ENCODE data around the gene DDIAS. TPM values are rescaled to one million over a fixed set of nuclear protein-coding genes. Genes with fewer than 3 reads are reported as not detected.

DDIAS gene
- total RNA-seq, 1 experiment from 2014 or later = 17.1 TPM

DNA sequence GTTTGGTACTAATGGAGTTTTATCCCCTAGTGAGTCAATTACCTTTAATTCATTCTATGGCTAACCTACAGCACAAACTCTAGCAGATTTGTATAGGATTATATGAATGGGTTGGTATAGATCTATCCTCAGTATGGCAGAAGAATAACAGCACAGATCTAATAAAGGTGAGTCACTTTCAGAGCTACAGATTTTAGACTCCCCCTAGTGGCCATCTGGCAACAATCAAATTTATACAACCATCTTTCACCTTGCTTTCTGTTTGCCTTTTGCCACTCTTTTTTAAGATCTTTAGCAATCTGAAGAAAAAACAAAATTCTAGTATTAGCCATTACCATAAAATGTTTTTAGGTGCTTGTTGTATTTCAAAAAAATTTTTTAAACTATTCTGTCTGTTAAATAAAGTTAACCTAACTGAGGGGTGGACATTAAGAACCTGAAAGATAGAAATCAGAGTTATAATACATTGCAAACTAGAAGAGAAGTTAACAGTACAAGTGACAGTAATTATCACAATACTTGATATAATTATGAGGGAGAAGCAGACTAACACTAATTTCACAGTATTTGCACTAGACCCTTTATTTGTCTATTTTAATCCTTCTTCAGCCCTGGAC lies 25.8 kb downstream of the DDIAS start:
- ATAC-seq (peak; percentile 86), DNase-seq (ENCODE audit: low read depth, low spot score) (peak; percentile 34)
- H4K20me1 ChIP-seq (ENCODE audit: insufficient read depth) = no peaks in the 10 kb centered on the region
- intact Hi-C loops (cut with micrococcal nuclease) = no loop called here
- no peaks in the 10 kb centered on the region for H3K4me1 ChIP-seq (ENCODE audit: control insufficient read depth in 1 of 2, insufficient read depth in 2 of 2, low read length in 2 of 2)
- H3K4me3 ChIP-seq (replicated peaks in 1 of 2; ENCODE audit: low read depth in 1 of 2, low read length in 2 of 2) = no peak overlapping the region
- H3K9me3 ChIP-seq (ENCODE audit: control insufficient read depth in 1 of 2, insufficient read depth in 1 of 2, low read depth in 1 of 2, low read length in 2 of 2) = no peaks in the 10 kb centered on the region
- ChIA-PET CTCF (interaction anchor here (0.5 to 1.2 kb wide), 6 partner anchors 11 to 892 kb away, joined by 3 to 5 read pairs (median 3); partner anchors contain the start of gene DDIAS), RAD21 (ENCODE audit: low non-redundant PET in 1 of 2, low total read pairs in 2 of 2, uncharacterized antibody in 2 of 2, unreplicated experiment in 2 of 2) (no interaction called here), POLR2A (interaction anchor here (0.9 kb wide), 1 partner anchor 152 kb away, joined by 3 read pairs; no protein-coding TSS in a partner anchor)
- no peak overlapping the region for H3K27ac ChIP-seq (ENCODE audit: low read depth, low read length)
- H3K79me2 ChIP-seq (ENCODE audit: insufficient read depth, low read length) = peaks cover 2% of the 10 kb centered on the region; the same call in 1 of the 2 replicates
- no peak overlapping the region for H3K9ac ChIP-seq (ENCODE audit: low read length)
- H3K4me2 ChIP-seq (ENCODE audit: low read length) = no peak overlapping the region
- peaks cover 5 to 10% of the 10 kb centered on the region in 2 experiments; a peak in 2 of 4 replicates for H3K36me3 ChIP-seq (ENCODE audit: control insufficient read depth in 1 of 2, insufficient read depth in 2 of 2, low read length in 2 of 2)
- no peaks in the 10 kb centered on the region for H3K27me3 ChIP-seq (ENCODE audit: insufficient read depth, low read length)
- no peak overlapping the region for H2AFZ ChIP-seq (ENCODE audit: low read depth, low read length, poor library complexity, severe bottlenecking)
- no TSS peak for BruUV-seq (replicated peaks)
- no peaks in the 10 kb centered on the region for H3K9me2 ChIP-seq (ENCODE audit: insufficient read depth)
- TF ChIP-seq, protein P1, sequence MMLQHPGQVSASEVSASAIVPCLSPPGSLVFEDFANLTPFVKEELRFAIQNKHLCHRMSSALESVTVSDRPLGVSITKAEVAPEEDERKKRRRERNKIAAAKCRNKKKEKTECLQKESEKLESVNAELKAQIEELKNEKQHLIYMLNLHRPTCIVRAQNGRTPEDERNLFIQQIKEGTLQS (IDR thresholded peaks at IDR 0.05) = no peak
- no peak for TF ChIP-seq EGR1 (IDR thresholded peaks at IDR 0.05; ENCODE audit: low read depth)
- TF ChIP-seq EZH2 (IDR thresholded peaks at IDR 0.05) = no peak
- TF ChIP-seq CBX3 (IDR thresholded peaks at IDR 0.05; ENCODE audit: low read depth) = no peak
- TF ChIP-seq, protein P2, sequence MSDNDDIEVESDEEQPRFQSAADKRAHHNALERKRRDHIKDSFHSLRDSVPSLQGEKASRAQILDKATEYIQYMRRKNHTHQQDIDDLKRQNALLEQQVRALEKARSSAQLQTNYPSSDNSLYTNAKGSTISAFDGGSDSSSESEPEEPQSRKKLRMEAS (IDR thresholded peaks at IDR 0.05) = no peak
- TF ChIP-seq TCF7L2 (IDR thresholded peaks at IDR 0.05; ENCODE audit: borderline replicate concordance, extremely low read depth, insufficient read depth, insufficient read length) = no peak
- no peak for TF ChIP-seq EZH2phosphoT487 (IDR thresholded peaks at IDR 0.05; ENCODE audit: borderline replicate concordance)
- peak; percentile 52 for TF ChIP-seq RAD21 (IDR thresholded peaks at IDR 0.05; ENCODE audit: low read depth)
- no peak for TF ChIP-seq SP1 (IDR thresholded peaks at IDR 0.05; ENCODE audit: low read depth)
- no peak for TF ChIP-seq REST (IDR thresholded peaks at IDR 0.05; ENCODE audit: low read depth)
- TF ChIP-seq, protein P3, sequence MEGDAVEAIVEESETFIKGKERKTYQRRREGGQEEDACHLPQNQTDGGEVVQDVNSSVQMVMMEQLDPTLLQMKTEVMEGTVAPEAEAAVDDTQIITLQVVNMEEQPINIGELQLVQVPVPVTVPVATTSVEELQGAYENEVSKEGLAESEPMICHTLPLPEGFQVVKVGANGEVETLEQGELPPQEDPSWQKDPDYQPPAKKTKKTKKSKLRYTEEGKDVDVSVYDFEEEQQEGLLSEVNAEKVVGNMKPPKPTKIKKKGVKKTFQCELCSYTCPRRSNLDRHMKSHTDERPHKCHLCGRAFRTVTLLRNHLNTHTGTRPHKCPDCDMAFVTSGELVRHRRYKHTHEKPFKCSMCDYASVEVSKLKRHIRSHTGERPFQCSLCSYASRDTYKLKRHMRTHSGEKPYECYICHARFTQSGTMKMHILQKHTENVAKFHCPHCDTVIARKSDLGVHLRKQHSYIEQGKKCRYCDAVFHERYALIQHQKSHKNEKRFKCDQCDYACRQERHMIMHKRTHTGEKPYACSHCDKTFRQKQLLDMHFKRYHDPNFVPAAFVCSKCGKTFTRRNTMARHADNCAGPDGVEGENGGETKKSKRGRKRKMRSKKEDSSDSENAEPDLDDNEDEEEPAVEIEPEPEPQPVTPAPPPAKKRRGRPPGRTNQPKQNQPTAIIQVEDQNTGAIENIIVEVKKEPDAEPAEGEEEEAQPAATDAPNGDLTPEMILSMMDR (IDR thresholded peaks at IDR 0.05 in 2 of 3, conservative IDR thresholded peaks at IDR 0.05 in 1 of 3; ENCODE audit: borderline replicate concordance in 1 of 3, insufficient read depth in 1 of 3, low read depth in 2 of 3, low read length in 2 of 3) = peak; percentile 63 to 86 (median 67); a peak in 5 of 6 replicates
- TF ChIP-seq JUND (IDR thresholded peaks at IDR 0.05) = no peak; the same call in 1 of the 2 replicates
- no peak for TF ChIP-seq ZFX (IDR thresholded peaks at IDR 0.05)
- TF ChIP-seq ZNF274 (IDR thresholded peaks at IDR 0.05; ENCODE audit: low read depth, low read length) = no peak
- TF ChIP-seq SIN3A (IDR thresholded peaks at IDR 0.05; ENCODE audit: low read depth) = no peak
- TF ChIP-seq CEBPB (IDR thresholded peaks at IDR 0.05; ENCODE audit: low read depth) = 0 out of 2 replicates have a peak, but pooled peaks have one; percentile 10
- TF ChIP-seq ELF1 (IDR thresholded peaks at IDR 0.05; ENCODE audit: borderline replicate concordance, low read depth) = no peak
- no peak for TF ChIP-seq YY1 (IDR thresholded peaks at IDR 0.05; ENCODE audit: extremely low read depth, insufficient replicate concordance, low read depth, low read length)
- TF ChIP-seq SRF (IDR thresholded peaks at IDR 0.05; ENCODE audit: low read depth) = no peak
- peak; percentile 40; the same call in 1 of the 2 replicates for TF ChIP-seq FOSL1 (IDR thresholded peaks at IDR 0.05; ENCODE audit: low read depth)

All from HCT116 (cell line).